Omental fat pad (tissue), 4 donors: Measurements from ENCODE around the gene EFHC2. TPM values are rescaled to one million over a fixed set of nuclear protein-coding genes. Genes with fewer than 3 reads are reported as not detected.

Experiments used
- ATAC-seq: fragments of 150-250 bp; one replicate; pipeline ENCODE4 v1.9.1; 2016; ENCODE audit warnings: mild to moderate bottlenecking, moderate library complexity; ENCODE audit not compliant: low FRiP score
- DNase-seq: peaks from one replicate; pipeline ENCODE4 v3.0.0-alpha.2; 2019; ENCODE audit warnings: low spot score
- CTCF ChIP-seq, 3 donors: fragments of 450-650 bp; IDR thresholded peaks; one replicate each; pipeline ENCODE4 v1.5.1; 2016 to 2017; ENCODE audit warnings: antibody characterized with exemption in 3 of 3, mild to moderate bottlenecking in 3 of 3, moderate library complexity in 2 of 3
- total RNA-seq, 4 donors: library from RNA; depleted of rRNA; stranded (reverse); fragments of >200 nt; gene quantifications; one replicate each; pipeline ENCODE4 v1.1.0, GENCODE V29; 2016

The EFHC2 gene
- total RNA-seq, 4 donors from 2014 or later = 0.60 to 1.6 TPM; not detected in 2

GRCh38 chrX:44317181-44317580 is 26.3 kb downstream of the EFHC2 start:
- DNase-seq (no peak), ATAC-seq (no peak)
- no peak for TF ChIP-seq CTCF (IDR thresholded peaks at IDR 0.05)

- DNase-seq (no peak), ATAC-seq (no peak)
- TF ChIP-seq CTCF (IDR thresholded peaks at IDR 0.05) = no peak
Observed at GRCh38 chrX:44314808-44315207, 28.7 kb downstream of the EFHC2 start.

GRCh38 chrX:44314259-44314734 is 29.2 kb downstream of the EFHC2 start:
- TF ChIP-seq CTCF (IDR thresholded peaks at IDR 0.05) = no peak
- DNase-seq = no peak
- ATAC-seq = no peak

- no peak for TF ChIP-seq CTCF (IDR thresholded peaks at IDR 0.05)
- ATAC-seq (no peak), DNase-seq (no peak)
Observed at GRCh38 chrX:44312421-44312820, 31.1 kb downstream of the EFHC2 start.

GRCh38 chrX:44310227-44310626 is 33.2 kb downstream of the EFHC2 start:
- ATAC-seq = no peak
- no peak for TF ChIP-seq CTCF (IDR thresholded peaks at IDR 0.05)
- DNase-seq = no peak

- DNase-seq = no peak
- no peak for TF ChIP-seq CTCF (IDR thresholded peaks at IDR 0.05)
Observed at GRCh38 chrX:44308869-44309268, 34.6 kb downstream of the EFHC2 start.

GRCh38 chrX:44306356-44306755 is 37.1 kb downstream of the EFHC2 start:
- ATAC-seq (no peak), DNase-seq (no peak)
- TF ChIP-seq CTCF (IDR thresholded peaks at IDR 0.05) = no peak

More at GRCh38 chrX:44308869-44309268, 34.6 kb downstream of the EFHC2 start:
- ATAC-seq = no peak
